ENCODE results near the gene TMTC1. TPM values are rescaled to one million over a fixed set of nuclear protein-coding genes. Genes with fewer than 3 reads are reported as not detected.

Gene TMTC1
- total and polyA plus RNA-seq, 2 donors (not counting 1 experiment from before 2014, with no cell fraction given), result 62.2 to 222 TPM

- no peak overlapping the region for H3K4me2 ChIP-seq (ENCODE audit: extremely low read depth, insufficient read depth, low read length)
- no peaks in the 10 kb centered on the region for H3K4me1 ChIP-seq (ENCODE audit: control insufficient read depth, extremely low read depth, insufficient read depth, low read length)
- no peaks in the 10 kb centered on the region for H3K27me3 ChIP-seq (ENCODE audit: control insufficient read depth, insufficient read depth, low read length)
- no peaks in the 10 kb centered on the region for H3K9me3 ChIP-seq (ENCODE audit: control insufficient read depth, insufficient read depth, low read depth, low read length)
- H4K20me1 ChIP-seq (ENCODE audit: control insufficient read depth, extremely low read depth, insufficient read depth, low read length), result no peaks in the 10 kb centered on the region
- no peaks in the 10 kb centered on the region for H3K79me2 ChIP-seq (ENCODE audit: control insufficient read depth, insufficient read depth, low read length)
- no peak for DNase-seq (ENCODE audit: low read depth in 2 of 2)
- no peak overlapping the region for H3K4me3 ChIP-seq (replicated peaks in 1 of 4; ENCODE audit: control extremely low read depth in 1 of 4, insufficient read depth in 1 of 4, low read depth in 3 of 4, low read length in 4 of 4)
- TF ChIP-seq EZH2 (IDR thresholded peaks at IDR 0.05; ENCODE audit: low read length, missing control alignments) (no peak), CTCF (conservative IDR thresholded peaks at IDR 0.05 in 1 of 2, IDR thresholded peaks at IDR 0.05 in 1 of 2; ENCODE audit: low read depth in 1 of 2, low read length in 2 of 2) (no peak)
- no peak overlapping the region for H3K9ac ChIP-seq (ENCODE audit: insufficient read depth, low read length)
- no peak overlapping the region for H2AFZ ChIP-seq (ENCODE audit: low read length)
- H3K27ac ChIP-seq (ENCODE audit: insufficient read depth, low read length), result no peak overlapping the region
- no peaks in the 10 kb centered on the region for H3K36me3 ChIP-seq (ENCODE audit: control insufficient read depth, insufficient read depth, low read length)
Measured at GRCh38 chr12:29531471-29531870, 252.3 kb downstream of the TMTC1 start.

- TF ChIP-seq EZH2 (IDR thresholded peaks at IDR 0.05; ENCODE audit: low read length, missing control alignments), result no peak
- TF ChIP-seq CTCF (conservative IDR thresholded peaks at IDR 0.05 in 1 of 2, IDR thresholded peaks at IDR 0.05 in 1 of 2; ENCODE audit: low read depth in 1 of 2, low read length in 2 of 2), result no peak
- H3K4me1 ChIP-seq (ENCODE audit: control insufficient read depth, extremely low read depth, insufficient read depth, low read length), result no peaks in the 10 kb centered on the region
Measured at GRCh38 chr12:29530436-29530835, 253.3 kb downstream of the TMTC1 start.

GRCh38 chr12:29528161-29528560 is 255.6 kb downstream of the TMTC1 start:
- H2AFZ ChIP-seq (ENCODE audit: low read length), result no peak overlapping the region
- no peaks in the 10 kb centered on the region for H3K79me2 ChIP-seq (ENCODE audit: control insufficient read depth, insufficient read depth, low read length)
- H3K4me2 ChIP-seq (ENCODE audit: extremely low read depth, insufficient read depth, low read length), result no peak overlapping the region
- no peaks in the 10 kb centered on the region for H3K4me1 ChIP-seq (ENCODE audit: control insufficient read depth, extremely low read depth, insufficient read depth, low read length)
- TF ChIP-seq CTCF (conservative IDR thresholded peaks at IDR 0.05 in 1 of 2, IDR thresholded peaks at IDR 0.05 in 1 of 2; ENCODE audit: low read depth in 1 of 2, low read length in 2 of 2) (no peak), EZH2 (IDR thresholded peaks at IDR 0.05; ENCODE audit: low read length, missing control alignments) (no peak)
- no peak overlapping the region for H3K9ac ChIP-seq (ENCODE audit: insufficient read depth, low read length)
- H3K36me3 ChIP-seq (ENCODE audit: control insufficient read depth, insufficient read depth, low read length), result no peaks in the 10 kb centered on the region
- DNase-seq (ENCODE audit: low read depth in 2 of 2), result no peak
- no peaks in the 10 kb centered on the region for H3K9me3 ChIP-seq (ENCODE audit: control insufficient read depth, insufficient read depth, low read depth, low read length)
- no peak overlapping the region for H3K27ac ChIP-seq (ENCODE audit: insufficient read depth, low read length)
- no peaks in the 10 kb centered on the region for H4K20me1 ChIP-seq (ENCODE audit: control insufficient read depth, extremely low read depth, insufficient read depth, low read length)
- H3K27me3 ChIP-seq (ENCODE audit: control insufficient read depth, insufficient read depth, low read length), result no peaks in the 10 kb centered on the region
- no peak overlapping the region for H3K4me3 ChIP-seq (replicated peaks in 1 of 4; ENCODE audit: control extremely low read depth in 1 of 4, insufficient read depth in 1 of 4, low read depth in 3 of 4, low read length in 4 of 4)

More at GRCh38 chr12:29530436-29530835, 253.3 kb downstream of the TMTC1 start:
- Histone ChIP-seq H4K20me1 (ENCODE audit: control insufficient read depth, extremely low read depth, insufficient read depth, low read length) (no peaks in the 10 kb centered on the region), H2AFZ (ENCODE audit: low read length) (no peak overlapping the region), H3K4me2 (ENCODE audit: extremely low read depth, insufficient read depth, low read length) (no peak overlapping the region), H3K9me3 (ENCODE audit: control insufficient read depth, insufficient read depth, low read depth, low read length) (no peaks in the 10 kb centered on the region), H3K4me3 (replicated peaks in 1 of 4; ENCODE audit: control extremely low read depth in 1 of 4, insufficient read depth in 1 of 4, low read depth in 3 of 4, low read length in 4 of 4) (no peak overlapping the region), H3K27ac (ENCODE audit: insufficient read depth, low read length) (no peak overlapping the region), H3K79me2 (ENCODE audit: control insufficient read depth, insufficient read depth, low read length) (no peaks in the 10 kb centered on the region), H3K27me3 (ENCODE audit: control insufficient read depth, insufficient read depth, low read length) (no peaks in the 10 kb centered on the region), H3K36me3 (ENCODE audit: control insufficient read depth, insufficient read depth, low read length) (no peaks in the 10 kb centered on the region), H3K9ac (ENCODE audit: insufficient read depth, low read length) (no peak overlapping the region)
- DNase-seq (ENCODE audit: low read depth in 2 of 2), result no peak
